Measurements from ENCODE around the gene TOX2. TPM values are rescaled to one million over a fixed set of nuclear protein-coding genes. Genes with fewer than 3 reads are reported as not detected.

Gene TOX2
- polyA plus RNA-seq, 1 donor = 4.7 TPM

GRCh38 chr20:43969028-43969447, 54.4 kb downstream of the TOX2 start:
- Histone ChIP-seq H3K4me3 (ENCODE audit: low read length) (no peak overlapping the region), H3K4me1 (ENCODE audit: control insufficient read depth, insufficient read depth, low read length) (no peaks in the 10 kb centered on the region), H3K27ac (ENCODE audit: low read length) (no peak overlapping the region), H3K9me3 (ENCODE audit: control insufficient read depth, low read depth, low read length) (no peaks in the 10 kb centered on the region), H3K36me3 (ENCODE audit: control insufficient read depth, insufficient read depth, low read length) (no peaks in the 10 kb centered on the region), H3K27me3 (ENCODE audit: control insufficient read depth, insufficient read depth, low read length) (no peaks in the 10 kb centered on the region)
- no peak for DNase-seq
- no CpG with 5 or more reads among the region's 7 CpGs for WGBS (ENCODE audit: insufficient coverage, low lambda C conversion rate)

GRCh38 chr20:43969501-43970182, 55.0 kb downstream of the TOX2 start:
- H3K27me3 ChIP-seq (ENCODE audit: control insufficient read depth, insufficient read depth, low read length) = no peaks in the 10 kb centered on the region
- H3K27ac ChIP-seq (ENCODE audit: low read length) = no peak overlapping the region
- no CpG with 5 or more reads among the region's 8 CpGs for WGBS (ENCODE audit: insufficient coverage, low lambda C conversion rate)
- H3K4me1 ChIP-seq (ENCODE audit: control insufficient read depth, insufficient read depth, low read length) = no peaks in the 10 kb centered on the region
- no peak for DNase-seq
- H3K36me3 ChIP-seq (ENCODE audit: control insufficient read depth, insufficient read depth, low read length) = no peaks in the 10 kb centered on the region
- no peak overlapping the region for H3K4me3 ChIP-seq (ENCODE audit: low read length)
- no peaks in the 10 kb centered on the region for H3K9me3 ChIP-seq (ENCODE audit: control insufficient read depth, low read depth, low read length)

DNA sequence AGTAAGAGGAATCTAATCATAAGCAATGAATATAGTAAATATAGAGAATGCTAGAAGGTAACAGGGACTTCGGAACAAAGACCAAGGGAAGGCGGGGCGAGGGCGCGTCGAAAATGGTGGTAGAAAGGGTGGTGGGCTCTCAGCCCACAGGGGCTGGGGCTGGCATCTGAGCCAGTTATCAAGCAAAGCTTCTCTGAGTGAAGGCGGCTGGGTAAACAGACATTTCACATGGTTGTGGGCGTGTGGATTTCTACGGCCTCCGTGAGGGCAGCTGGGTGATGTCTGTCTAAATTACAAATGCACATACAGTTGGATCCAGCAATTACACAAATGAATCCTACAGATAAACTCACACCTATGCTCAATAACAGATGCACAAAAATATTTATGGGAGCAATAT, 56.6 kb downstream of the TOX2 start:
- no peak overlapping the region for H3K27ac ChIP-seq (ENCODE audit: low read length)
- no peak for DNase-seq
- H3K4me1 ChIP-seq (ENCODE audit: control insufficient read depth, insufficient read depth, low read length) = no peaks in the 10 kb centered on the region
- H3K36me3 ChIP-seq (ENCODE audit: control insufficient read depth, insufficient read depth, low read length) = no peaks in the 10 kb centered on the region
- H3K9me3 ChIP-seq (ENCODE audit: control insufficient read depth, low read depth, low read length) = no peaks in the 10 kb centered on the region
- WGBS (ENCODE audit: insufficient coverage, low lambda C conversion rate) = no CpG with 5 or more reads among the region's 10 CpGs
- H3K4me3 ChIP-seq (ENCODE audit: low read length) = no peak overlapping the region
- no peaks in the 10 kb centered on the region for H3K27me3 ChIP-seq (ENCODE audit: control insufficient read depth, insufficient read depth, low read length)

DNA sequence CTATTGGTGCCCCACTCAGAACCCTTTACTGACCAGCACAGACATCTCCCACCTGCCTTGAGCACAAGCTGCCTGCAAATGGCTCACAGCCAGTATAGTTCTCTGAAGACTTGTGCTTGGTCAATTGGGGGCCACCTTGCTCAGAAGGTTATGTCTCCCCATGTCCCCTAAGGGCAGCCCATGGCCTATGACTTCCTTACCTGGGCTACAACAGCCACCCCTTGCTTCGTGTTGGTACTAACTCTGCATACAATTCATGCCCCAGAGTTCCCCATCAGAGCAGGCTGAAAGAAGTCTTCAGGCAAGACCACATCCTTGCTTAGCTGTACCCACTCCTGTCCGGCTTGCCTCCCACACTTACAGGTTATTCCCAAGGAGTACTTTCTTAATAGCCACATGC, 57.4 kb downstream of the TOX2 start:
- H3K9me3 ChIP-seq (ENCODE audit: control insufficient read depth, low read depth, low read length) = no peaks in the 10 kb centered on the region
- no peak overlapping the region for H3K4me3 ChIP-seq (ENCODE audit: low read length)
- H3K27ac ChIP-seq (ENCODE audit: low read length) = no peak overlapping the region
- H3K27me3 ChIP-seq (ENCODE audit: control insufficient read depth, insufficient read depth, low read length) = no peaks in the 10 kb centered on the region
- no peak for DNase-seq
- H3K4me1 ChIP-seq (ENCODE audit: control insufficient read depth, insufficient read depth, low read length) = no peaks in the 10 kb centered on the region
- H3K36me3 ChIP-seq (ENCODE audit: control insufficient read depth, insufficient read depth, low read length) = no peaks in the 10 kb centered on the region
- WGBS (ENCODE audit: insufficient coverage, low lambda C conversion rate) = no CpG with 5 or more reads among the region's 2 CpGs

- Histone ChIP-seq H3K27me3 (ENCODE audit: control insufficient read depth, insufficient read depth, low read length) (peaks cover 1% of the 10 kb centered on the region), H3K9me3 (ENCODE audit: control insufficient read depth, low read depth, low read length) (no peaks in the 10 kb centered on the region), H3K36me3 (ENCODE audit: control insufficient read depth, insufficient read depth, low read length) (no peaks in the 10 kb centered on the region), H3K4me1 (ENCODE audit: control insufficient read depth, insufficient read depth, low read length) (no peaks in the 10 kb centered on the region), H3K4me3 (ENCODE audit: low read length) (no peak overlapping the region), H3K27ac (ENCODE audit: low read length) (no peak overlapping the region)
- no CpG with 5 or more reads among the region's 2 CpGs for WGBS (ENCODE audit: insufficient coverage, low lambda C conversion rate)
- DNase-seq = no peak
These were observed 58.0 kb downstream of the TOX2 start for GRCh38 chr20:43972692-43973091.

- DNase-seq = no peak
- Histone ChIP-seq H3K9me3 (ENCODE audit: control insufficient read depth, low read depth, low read length) (no peaks in the 10 kb centered on the region), H3K36me3 (ENCODE audit: control insufficient read depth, insufficient read depth, low read length) (no peaks in the 10 kb centered on the region), H3K4me1 (ENCODE audit: control insufficient read depth, insufficient read depth, low read length) (no peaks in the 10 kb centered on the region), H3K27ac (ENCODE audit: low read length) (no peak overlapping the region), H3K4me3 (ENCODE audit: low read length) (no peak overlapping the region), H3K27me3 (ENCODE audit: control insufficient read depth, insufficient read depth, low read length) (peaks cover 7% of the 10 kb centered on the region)
- WGBS (ENCODE audit: insufficient coverage, low lambda C conversion rate) = no CpG with 5 or more reads among the region's 6 CpGs
These were observed 58.6 kb downstream of the TOX2 start for GRCh38 chr20:43973231-43973630.

GRCh38 chr20:43973671-43974450, 59.2 kb downstream of the TOX2 start:
- WGBS (ENCODE audit: insufficient coverage, low lambda C conversion rate) = no CpG with 5 or more reads among the region's 8 CpGs
- Histone ChIP-seq H3K36me3 (ENCODE audit: control insufficient read depth, insufficient read depth, low read length) (no peaks in the 10 kb centered on the region), H3K4me1 (ENCODE audit: control insufficient read depth, insufficient read depth, low read length) (no peaks in the 10 kb centered on the region), H3K27ac (ENCODE audit: low read length) (no peak overlapping the region), H3K9me3 (ENCODE audit: control insufficient read depth, low read depth, low read length) (no peaks in the 10 kb centered on the region), H3K4me3 (ENCODE audit: low read length) (no peak overlapping the region), H3K27me3 (ENCODE audit: control insufficient read depth, insufficient read depth, low read length) (peaks cover 7% of the 10 kb centered on the region)
- DNase-seq = no peak

DNA sequence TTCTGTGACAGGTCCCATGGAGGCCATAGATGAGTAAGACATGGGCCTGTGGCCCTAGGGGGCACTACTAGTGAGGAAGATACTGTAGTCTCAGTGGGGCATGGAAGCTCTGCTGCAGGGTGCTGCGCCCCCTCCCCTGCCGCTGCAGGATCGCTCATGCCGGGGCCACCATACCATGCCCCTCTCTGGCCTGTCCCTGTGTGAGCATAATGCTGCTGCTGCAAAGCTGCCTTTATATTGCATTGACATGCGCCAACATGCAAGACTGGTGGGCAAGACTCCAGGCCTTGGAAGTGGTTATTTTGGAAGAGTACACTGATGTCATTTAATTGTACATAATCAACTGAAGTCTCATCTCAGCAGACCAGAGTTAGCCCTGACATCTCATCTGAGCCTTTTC, 60.0 kb downstream of the TOX2 start:
- H3K36me3 ChIP-seq (ENCODE audit: control insufficient read depth, insufficient read depth, low read length) = no peaks in the 10 kb centered on the region
- no peak overlapping the region for H3K4me3 ChIP-seq (ENCODE audit: low read length)
- WGBS (ENCODE audit: insufficient coverage, low lambda C conversion rate) = no CpG with 5 or more reads among the region's 5 CpGs
- H3K9me3 ChIP-seq (ENCODE audit: control insufficient read depth, low read depth, low read length) = no peaks in the 10 kb centered on the region
- H3K27ac ChIP-seq (ENCODE audit: low read length) = no peak overlapping the region
- H3K27me3 ChIP-seq (ENCODE audit: control insufficient read depth, insufficient read depth, low read length) = peaks cover 7% of the 10 kb centered on the region
- DNase-seq = no peak
- no peaks in the 10 kb centered on the region for H3K4me1 ChIP-seq (ENCODE audit: control insufficient read depth, insufficient read depth, low read length)

DNA sequence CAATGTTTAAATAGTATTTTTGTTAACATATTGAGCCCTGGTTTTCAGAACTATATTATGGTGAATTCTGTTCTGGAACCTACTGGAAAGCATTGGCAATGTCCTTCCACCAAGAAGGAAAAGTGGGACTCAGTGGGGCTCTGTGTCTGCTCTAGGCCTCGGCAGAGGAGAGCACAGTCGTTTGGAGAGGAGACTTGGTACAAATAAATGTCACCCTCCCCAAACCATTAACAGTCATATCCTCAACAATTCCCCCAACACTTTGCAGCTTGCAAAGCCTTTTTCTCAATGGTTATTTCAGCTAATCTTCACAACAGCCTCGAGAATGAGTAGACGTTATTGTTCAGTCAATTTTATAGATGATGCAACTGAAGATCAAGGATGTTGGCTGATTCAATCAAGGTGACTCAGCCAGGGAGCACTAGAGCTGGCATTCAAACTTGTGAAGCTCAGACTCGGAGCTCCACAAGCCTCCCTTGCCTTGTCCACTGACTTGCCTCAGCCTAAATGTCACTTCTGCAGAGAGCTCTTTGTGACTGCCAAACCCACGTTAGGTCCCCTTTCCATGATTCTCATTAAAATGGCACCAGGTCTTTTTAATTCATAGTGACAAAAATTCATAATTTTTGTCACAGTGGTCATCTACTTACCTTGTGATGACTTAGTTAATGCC, 60.6 kb downstream of the TOX2 start:
- Histone ChIP-seq H3K27ac (ENCODE audit: low read length) (no peak overlapping the region), H3K4me1 (ENCODE audit: control insufficient read depth, insufficient read depth, low read length) (no peaks in the 10 kb centered on the region), H3K36me3 (ENCODE audit: control insufficient read depth, insufficient read depth, low read length) (no peaks in the 10 kb centered on the region), H3K27me3 (ENCODE audit: control insufficient read depth, insufficient read depth, low read length) (peaks cover 7% of the 10 kb centered on the region), H3K9me3 (ENCODE audit: control insufficient read depth, low read depth, low read length) (no peaks in the 10 kb centered on the region), H3K4me3 (ENCODE audit: low read length) (no peak overlapping the region)
- no CpG with 5 or more reads among the region's 6 CpGs for WGBS (ENCODE audit: insufficient coverage, low lambda C conversion rate)
- DNase-seq = no peak

DNA sequence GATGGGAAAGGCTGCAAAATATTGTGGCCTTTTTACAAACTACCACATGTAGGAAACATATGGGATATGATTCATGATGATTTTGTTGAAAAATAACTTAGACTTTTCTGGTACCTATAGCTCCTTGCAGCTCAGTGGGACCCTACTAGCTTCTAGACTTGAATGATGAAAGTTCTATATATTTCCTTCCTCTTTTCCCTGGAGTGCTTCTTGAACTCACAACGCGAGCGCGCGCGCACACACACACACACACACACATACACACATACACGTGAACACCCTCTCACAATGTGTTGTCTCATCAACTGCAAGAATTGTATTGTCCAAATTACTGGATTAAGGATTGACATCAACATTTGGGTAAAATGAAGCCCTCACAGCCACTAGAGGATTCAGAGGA, 61.9 kb downstream of the TOX2 start:
- WGBS (ENCODE audit: insufficient coverage, low lambda C conversion rate) = no CpG with 5 or more reads among the region's 7 CpGs
- no peak overlapping the region for H3K4me3 ChIP-seq (ENCODE audit: low read length)
- DNase-seq = no peak

More for the DNA sequence above, 61.9 kb downstream of the TOX2 start:
- Histone ChIP-seq H3K4me1 (ENCODE audit: control insufficient read depth, insufficient read depth, low read length) (no peaks in the 10 kb centered on the region), H3K27me3 (ENCODE audit: control insufficient read depth, insufficient read depth, low read length) (peaks cover 7% of the 10 kb centered on the region), H3K36me3 (ENCODE audit: control insufficient read depth, insufficient read depth, low read length) (no peaks in the 10 kb centered on the region), H3K9me3 (ENCODE audit: control insufficient read depth, low read depth, low read length) (no peaks in the 10 kb centered on the region), H3K27ac (ENCODE audit: low read length) (no peak overlapping the region)

All from large intestine (tissue), 3 donors.